Anterior cingulate cortex (tissue), 58 donors: ENCODE data around the gene PLCH2.
A peak's percentile ranks its signal among the peaks of the same experiment; 100 is the strongest.
"Not testable (repeated sequence)": the region's sequence is repeated elsewhere in the genome, so short reads cannot be mapped to it uniquely, and the experiment has no call there.

Experiments
- DNase-seq, 58 donors: peaks; one replicate each; lab custom pipeline; 2025; lab: John Stamatoyannopoulos, UW

Gene PLCH2

GRCh38 chr1:2538376-2538775, 62.3 kb downstream of the PLCH2 start:
- no peak for DNase-seq

GRCh38 chr1:2538872-2539271, 62.8 kb downstream of the PLCH2 start:
- no peak for DNase-seq

GRCh38 chr1:2539312-2539907, 63.3 kb downstream of the PLCH2 start:
- DNase-seq: no peak

GRCh38 chr1:2540816-2541492, 64.9 kb downstream of the PLCH2 start:
- DNase-seq: peak in 7 of 58 donors; percentile 9 to 60 (median 27)

- DNase-seq: no peak
These were observed 65.6 kb downstream of the PLCH2 start for GRCh38 chr1:2541619-2542245.

GRCh38 chr1:2542246-2542915, 66.3 kb downstream of the PLCH2 start:
- DNase-seq: no peak

GRCh38 chr1:2543543-2544092, 67.5 kb downstream of the PLCH2 start:
- DNase-seq: peak in 51 of 58 donors; percentile 27 to 86 (median 62)

GRCh38 chr1:2544093-2544874, 68.2 kb downstream of the PLCH2 start:
- peak in 22 of 58 donors; percentile 7 to 71 (median 50) for DNase-seq

- DNase-seq: peak in 32 of 58 donors; percentile 21 to 71 (median 48)
These were observed 69.0 kb downstream of the PLCH2 start for GRCh38 chr1:2544875-2545640.

GRCh38 chr1:2545754-2546514, 69.8 kb downstream of the PLCH2 start:
- peak in 55 of 58 donors; percentile 32 to 89 (median 74) for DNase-seq

GRCh38 chr1:2546515-2547209, 70.6 kb downstream of the PLCH2 start:
- peak in 47 of 58 donors; percentile 25 to 88 (median 55) for DNase-seq

GRCh38 chr1:2547210-2548067, 71.3 kb downstream of the PLCH2 start:
- DNase-seq: peak in 3 of 58 donors; percentile 37 to 62 (median 55)

GRCh38 chr1:2548068-2548589, 72.0 kb downstream of the PLCH2 start:
- peak in 55 of 58 donors; percentile 37 to 87 (median 67) for DNase-seq

GRCh38 chr1:2549367-2550029, 73.4 kb downstream of the PLCH2 start:
- DNase-seq: not testable (repeated sequence)

- DNase-seq: not testable (repeated sequence)
These were observed 74.3 kb downstream of the PLCH2 start for GRCh38 chr1:2550309-2550861.

GRCh38 chr1:2551544-2551943, 75.5 kb downstream of the PLCH2 start:
- DNase-seq: not testable (repeated sequence)
